ENCODE data around the gene ST8SIA3.

ST8SIA3 gene

GRCh38 chr18:57352271-57352701 is at the start of gene ST8SIA3:
Gene ST8SIA3 (plus strand): TSS chr18:57352557. CDS start chr18:57352847, 290 bp downstream.
- TF ChIP-seq EGR1 (IDR thresholded peaks at IDR 0.05) (no peak), USF1 (IDR thresholded peaks at IDR 0.05) (no peak), NFIC (IDR thresholded peaks at IDR 0.05) (no peak), EP300 (IDR thresholded peaks at IDR 0.05; ENCODE audit: borderline replicate concordance) (no peak)

- TF ChIP-seq ZBTB7A (IDR thresholded peaks at IDR 0.05; ENCODE audit: low read depth) (no peak), TEAD4 (IDR thresholded peaks at IDR 0.05) (no peak), CREB1 (IDR thresholded peaks at IDR 0.05; ENCODE audit: low read depth) (no peak), TAF1 (IDR thresholded peaks at IDR 0.05; ENCODE audit: low read depth) (no peak), NFIC (IDR thresholded peaks at IDR 0.05) (no peak), USF1 (IDR thresholded peaks at IDR 0.05) (no peak), FOXM1 (IDR thresholded peaks at IDR 0.05; ENCODE audit: borderline replicate concordance, low read depth) (no peak), TCF12 (IDR thresholded peaks at IDR 0.05; ENCODE audit: low read depth) (no peak), EGR1 (IDR thresholded peaks at IDR 0.05) (no peak)
- TF ChIP-seq, protein P1, sequence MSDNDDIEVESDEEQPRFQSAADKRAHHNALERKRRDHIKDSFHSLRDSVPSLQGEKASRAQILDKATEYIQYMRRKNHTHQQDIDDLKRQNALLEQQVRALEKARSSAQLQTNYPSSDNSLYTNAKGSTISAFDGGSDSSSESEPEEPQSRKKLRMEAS (IDR thresholded peaks at IDR 0.05) = no peak
Observed at GRCh38 chr18:57311472-57311871, 40.9 kb upstream of the ST8SIA3 start.

DNA sequence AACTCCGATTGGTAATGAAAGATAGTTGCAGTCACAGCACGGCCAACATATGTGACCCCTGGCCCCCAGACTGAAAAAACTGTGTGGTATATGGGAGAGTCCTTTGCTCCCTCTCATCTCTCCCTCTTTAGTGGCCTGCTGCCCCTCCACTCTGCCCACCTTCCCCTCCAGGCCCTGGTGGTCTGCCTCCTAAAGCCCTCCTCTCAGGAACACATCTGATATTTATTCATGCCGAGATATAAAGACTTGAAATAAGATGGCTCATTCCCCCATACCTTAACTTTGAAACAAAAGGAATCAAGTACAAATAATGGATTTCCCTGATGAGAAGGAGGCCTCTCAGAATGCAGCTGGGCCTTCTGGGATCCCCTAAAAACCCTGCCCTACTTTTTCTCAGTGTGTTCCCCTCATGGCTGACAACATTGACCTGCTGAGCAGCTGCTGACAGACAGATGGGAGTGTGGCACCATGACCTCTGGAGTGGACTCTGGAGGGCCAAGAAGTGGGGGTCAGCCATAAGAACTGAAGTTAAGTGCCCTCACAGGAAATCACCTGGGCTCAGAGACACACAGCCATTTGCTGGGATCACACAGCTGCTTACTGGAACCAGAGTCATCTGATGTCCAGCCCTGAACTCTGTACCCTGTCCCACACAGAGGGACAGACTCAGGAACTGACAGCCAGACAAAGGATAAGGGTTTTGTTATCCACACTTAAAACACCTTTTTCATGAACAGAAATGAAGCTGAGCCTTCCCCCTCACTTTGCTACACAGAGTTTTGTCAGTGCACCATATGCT is 39.8 kb upstream of the ST8SIA3 start:
- TF ChIP-seq CREB1 (IDR thresholded peaks at IDR 0.05; ENCODE audit: low read depth) = no peak
- TF ChIP-seq YY1 (IDR thresholded peaks at IDR 0.05; ENCODE audit: low read depth) = no peak
- no peak for TF ChIP-seq TAF1 (IDR thresholded peaks at IDR 0.05; ENCODE audit: low read depth)
- TF ChIP-seq EP300 (IDR thresholded peaks at IDR 0.05; ENCODE audit: borderline replicate concordance) = no peak
- TF ChIP-seq ZBTB7A (IDR thresholded peaks at IDR 0.05; ENCODE audit: low read depth) = no peak
- no peak for TF ChIP-seq TCF12 (IDR thresholded peaks at IDR 0.05; ENCODE audit: low read depth)
- no peak for TF ChIP-seq CEBPB (IDR thresholded peaks at IDR 0.05)
- no peak for TF ChIP-seq NFIC (IDR thresholded peaks at IDR 0.05)
- TF ChIP-seq FOXM1 (IDR thresholded peaks at IDR 0.05; ENCODE audit: borderline replicate concordance, low read depth) = no peak
- no peak for TF ChIP-seq TEAD4 (IDR thresholded peaks at IDR 0.05)
- no peak for TF ChIP-seq USF1 (IDR thresholded peaks at IDR 0.05)
- TF ChIP-seq, protein P2, sequence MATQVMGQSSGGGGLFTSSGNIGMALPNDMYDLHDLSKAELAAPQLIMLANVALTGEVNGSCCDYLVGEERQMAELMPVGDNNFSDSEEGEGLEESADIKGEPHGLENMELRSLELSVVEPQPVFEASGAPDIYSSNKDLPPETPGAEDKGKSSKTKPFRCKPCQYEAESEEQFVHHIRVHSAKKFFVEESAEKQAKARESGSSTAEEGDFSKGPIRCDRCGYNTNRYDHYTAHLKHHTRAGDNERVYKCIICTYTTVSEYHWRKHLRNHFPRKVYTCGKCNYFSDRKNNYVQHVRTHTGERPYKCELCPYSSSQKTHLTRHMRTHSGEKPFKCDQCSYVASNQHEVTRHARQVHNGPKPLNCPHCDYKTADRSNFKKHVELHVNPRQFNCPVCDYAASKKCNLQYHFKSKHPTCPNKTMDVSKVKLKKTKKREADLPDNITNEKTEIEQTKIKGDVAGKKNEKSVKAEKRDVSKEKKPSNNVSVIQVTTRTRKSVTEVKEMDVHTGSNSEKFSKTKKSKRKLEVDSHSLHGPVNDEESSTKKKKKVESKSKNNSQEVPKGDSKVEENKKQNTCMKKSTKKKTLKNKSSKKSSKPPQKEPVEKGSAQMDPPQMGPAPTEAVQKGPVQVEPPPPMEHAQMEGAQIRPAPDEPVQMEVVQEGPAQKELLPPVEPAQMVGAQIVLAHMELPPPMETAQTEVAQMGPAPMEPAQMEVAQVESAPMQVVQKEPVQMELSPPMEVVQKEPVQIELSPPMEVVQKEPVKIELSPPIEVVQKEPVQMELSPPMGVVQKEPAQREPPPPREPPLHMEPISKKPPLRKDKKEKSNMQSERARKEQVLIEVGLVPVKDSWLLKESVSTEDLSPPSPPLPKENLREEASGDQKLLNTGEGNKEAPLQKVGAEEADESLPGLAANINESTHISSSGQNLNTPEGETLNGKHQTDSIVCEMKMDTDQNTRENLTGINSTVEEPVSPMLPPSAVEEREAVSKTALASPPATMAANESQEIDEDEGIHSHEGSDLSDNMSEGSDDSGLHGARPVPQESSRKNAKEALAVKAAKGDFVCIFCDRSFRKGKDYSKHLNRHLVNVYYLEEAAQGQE (IDR thresholded peaks at IDR 0.05; ENCODE audit: low read depth) = no peak

- TF ChIP-seq, protein P1 (IDR thresholded peaks at IDR 0.05) = no peak
- TF ChIP-seq YY1 (IDR thresholded peaks at IDR 0.05; ENCODE audit: low read depth) (no peak), RAD21 (IDR thresholded peaks at IDR 0.05; ENCODE audit: low read depth) (no peak), EGR1 (IDR thresholded peaks at IDR 0.05) (no peak), NFIC (IDR thresholded peaks at IDR 0.05) (no peak), TEAD4 (IDR thresholded peaks at IDR 0.05) (no peak), ZBTB7A (IDR thresholded peaks at IDR 0.05; ENCODE audit: low read depth) (no peak), USF1 (IDR thresholded peaks at IDR 0.05) (no peak), CEBPB (IDR thresholded peaks at IDR 0.05) (no peak), TAF1 (IDR thresholded peaks at IDR 0.05; ENCODE audit: low read depth) (no peak), CREB1 (IDR thresholded peaks at IDR 0.05; ENCODE audit: low read depth) (no peak)
- TF ChIP-seq, protein P2 (IDR thresholded peaks at IDR 0.05; ENCODE audit: low read depth) = no peak
Observed at GRCh38 chr18:57320603-57321002, 31.8 kb upstream of the ST8SIA3 start.

GRCh38 chr18:57325491-57326166 is 26.7 kb upstream of the ST8SIA3 start:
- no peak for TF ChIP-seq CEBPB (IDR thresholded peaks at IDR 0.05)
- TF ChIP-seq TAF1 (IDR thresholded peaks at IDR 0.05; ENCODE audit: low read depth) = no peak
- no peak for TF ChIP-seq FOXM1 (IDR thresholded peaks at IDR 0.05; ENCODE audit: borderline replicate concordance, low read depth)
- TF ChIP-seq USF1 (IDR thresholded peaks at IDR 0.05) = no peak
- TF ChIP-seq EP300 (IDR thresholded peaks at IDR 0.05; ENCODE audit: borderline replicate concordance) = no peak
- no peak for TF ChIP-seq CREB1 (IDR thresholded peaks at IDR 0.05; ENCODE audit: low read depth)
- TF ChIP-seq, protein P1 (IDR thresholded peaks at IDR 0.05) = no peak
- TF ChIP-seq ZBTB7A (IDR thresholded peaks at IDR 0.05; ENCODE audit: low read depth) = no peak
- TF ChIP-seq TEAD4 (IDR thresholded peaks at IDR 0.05) = no peak
- TF ChIP-seq EGR1 (IDR thresholded peaks at IDR 0.05) = no peak
- no peak for TF ChIP-seq NFIC (IDR thresholded peaks at IDR 0.05)
- TF ChIP-seq RAD21 (IDR thresholded peaks at IDR 0.05; ENCODE audit: low read depth) = no peak
- no peak for TF ChIP-seq TCF12 (IDR thresholded peaks at IDR 0.05; ENCODE audit: low read depth)
- TF ChIP-seq YY1 (IDR thresholded peaks at IDR 0.05; ENCODE audit: low read depth) = no peak
- TF ChIP-seq, protein P2 (IDR thresholded peaks at IDR 0.05; ENCODE audit: low read depth) = no peak

Data from Ishikawa (cell line).